Activated CD4-positive, alpha-beta T cell treated with anti-CD3 and anti-CD28 coated beads for 48 hours (primary cell): Measurements from ENCODE around the gene HMCN1.
"Not testable (repeated sequence)": the region's sequence is repeated elsewhere in the genome, so short reads cannot be mapped to it uniquely, and the experiment has no call there.

Source experiments
- DNase-seq: peaks from one replicate; pipeline ENCODE4 v3.0.0-alpha.2; 2020

HMCN1 gene

GRCh38 chr1:185860311-185860710 is 126.1 kb downstream of the HMCN1 start:
- DNase-seq: no peak

GRCh38 chr1:185860859-185861258 is 126.7 kb downstream of the HMCN1 start:
- DNase-seq: no peak

GRCh38 chr1:185861630-185862029 is 127.4 kb downstream of the HMCN1 start:
- DNase-seq: no peak

DNA sequence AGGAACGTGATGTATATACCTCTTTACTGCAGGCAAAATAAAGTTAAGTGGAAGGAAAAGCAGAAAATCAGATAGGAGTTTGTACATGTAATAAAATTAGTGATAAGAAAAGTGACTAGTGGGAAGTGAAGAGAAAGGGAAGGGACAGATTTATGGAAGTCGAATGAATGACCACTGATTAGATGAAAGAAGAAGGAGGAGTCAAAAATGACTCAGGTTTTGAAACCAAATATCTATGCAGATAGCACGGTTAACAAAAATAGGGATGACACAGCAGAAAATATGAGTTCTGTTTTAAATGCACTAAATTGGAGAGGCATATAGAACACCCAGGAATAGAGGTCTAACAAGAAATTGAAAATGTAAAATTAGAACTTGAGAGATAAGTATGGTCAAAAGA is 128.0 kb downstream of the HMCN1 start:
- DNase-seq: no peak

DNA sequence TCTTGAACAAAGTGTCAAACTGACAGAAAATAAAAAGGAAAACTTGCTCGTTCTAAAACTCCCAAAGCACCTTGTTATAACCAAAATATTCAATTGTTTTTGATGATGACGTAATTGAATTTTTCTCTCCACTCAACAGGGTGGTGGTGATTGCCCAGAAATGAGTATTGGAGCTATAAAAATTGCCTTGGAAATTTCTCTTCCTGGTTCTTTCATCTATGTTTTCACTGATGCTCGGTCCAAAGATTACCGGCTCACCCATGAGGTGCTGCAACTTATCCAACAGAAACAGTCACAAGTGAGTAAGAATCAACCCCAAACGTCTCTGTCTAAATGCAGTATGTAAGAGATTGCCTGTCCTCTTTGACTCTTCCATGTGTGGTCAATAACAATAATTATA is 130.1 kb downstream of the HMCN1 start:
- DNase-seq: no peak

- DNase-seq: no peak
Measured at GRCh38 chr1:185864889-185865517, 130.8 kb downstream of the HMCN1 start.

- DNase-seq: no peak
Measured at GRCh38 chr1:185869590-185869989, 135.4 kb downstream of the HMCN1 start.

GRCh38 chr1:185871627-185872150 is 137.5 kb downstream of the HMCN1 start:
- DNase-seq: no peak

DNA sequence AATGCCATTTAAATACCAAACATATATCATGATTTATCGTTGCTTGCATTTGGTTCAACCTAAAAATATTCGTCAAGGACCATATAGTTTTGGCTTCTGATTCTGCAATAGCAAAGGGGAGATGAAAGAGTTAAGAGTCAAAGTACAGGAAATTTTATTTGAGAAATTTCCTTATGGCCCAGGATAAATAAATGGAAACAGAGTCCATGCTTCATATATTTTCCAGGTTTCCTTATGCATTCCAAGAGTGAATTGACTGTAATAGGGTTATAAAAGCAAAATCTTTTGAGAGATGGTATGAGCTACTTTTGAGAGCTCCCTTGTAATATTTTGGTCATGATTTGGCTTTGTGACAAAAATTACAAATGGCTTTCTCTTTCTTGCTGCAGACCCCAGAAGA is 140.1 kb downstream of the HMCN1 start:
- DNase-seq: no peak

DNA sequence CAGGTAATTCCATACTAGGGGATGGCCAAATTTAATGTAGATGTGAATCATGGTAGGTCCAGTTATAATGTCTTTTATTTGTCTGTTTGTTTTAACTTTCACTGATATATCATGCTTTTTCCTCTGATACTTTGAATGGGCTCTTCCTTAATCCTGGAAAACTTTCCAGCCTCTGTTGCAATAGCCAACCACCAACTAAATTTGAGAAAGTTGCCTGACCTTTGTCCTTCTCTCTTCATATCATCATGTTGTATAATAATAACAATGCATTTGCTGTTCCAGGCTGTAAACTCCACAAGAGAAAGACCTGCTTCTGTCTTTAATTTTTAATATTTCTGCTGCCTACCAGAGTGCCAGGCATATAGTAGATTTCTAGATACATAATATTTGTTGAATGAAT is 146.1 kb downstream of the HMCN1 start:
- DNase-seq: no peak

DNA sequence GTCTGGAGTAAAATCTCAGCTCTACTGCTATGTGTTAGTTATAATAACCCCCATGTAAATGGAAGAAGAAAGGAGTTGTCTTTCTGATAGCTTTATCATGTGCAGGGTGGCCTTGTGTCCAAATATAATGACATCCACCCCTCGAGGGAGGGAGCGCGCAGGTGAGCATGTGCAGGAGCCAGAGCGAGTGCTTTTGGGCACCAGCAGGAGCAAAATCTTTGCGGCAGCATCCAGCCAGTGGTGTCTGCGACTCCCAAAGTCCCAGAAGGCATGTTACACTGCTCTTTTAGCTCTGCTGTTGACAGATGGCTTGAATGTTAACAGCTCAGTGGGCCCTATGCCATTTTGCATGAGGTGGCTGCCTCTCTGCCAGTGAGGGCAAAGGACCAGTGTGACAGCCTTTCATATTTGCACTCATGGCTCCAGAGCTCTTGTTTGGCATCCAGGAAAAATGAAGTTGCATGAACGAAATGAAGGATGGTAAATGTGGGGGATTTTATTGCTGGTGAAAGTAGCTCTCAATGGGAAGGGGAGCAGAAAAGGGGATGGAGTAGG is 146.7 kb downstream of the HMCN1 start:
- no peak for DNase-seq

GRCh38 chr1:185886046-185886445 is 151.9 kb downstream of the HMCN1 start:
- DNase-seq: no peak

DNA sequence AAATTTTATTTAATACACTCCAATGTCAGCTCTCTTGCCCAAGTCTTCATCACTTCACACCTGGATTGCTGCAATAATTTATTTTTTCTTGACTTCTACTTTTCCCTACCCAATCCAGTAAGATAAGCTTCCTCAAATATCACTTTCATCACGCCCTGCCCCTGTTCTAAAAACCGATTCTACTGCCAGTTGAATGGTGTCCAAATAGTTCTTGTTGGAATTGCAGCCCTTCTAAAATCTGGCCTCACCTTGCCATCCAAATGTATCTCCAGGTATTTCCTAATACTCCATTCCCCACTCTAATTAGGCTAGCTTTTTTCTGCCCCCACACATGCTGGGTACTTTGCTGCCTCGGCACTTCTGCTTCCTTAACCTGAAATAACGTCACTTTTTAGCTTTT is 152.5 kb downstream of the HMCN1 start:
- no peak for DNase-seq

- not testable (repeated sequence) for DNase-seq
Measured at GRCh38 chr1:185892831-185893403, 158.7 kb downstream of the HMCN1 start.

DNA sequence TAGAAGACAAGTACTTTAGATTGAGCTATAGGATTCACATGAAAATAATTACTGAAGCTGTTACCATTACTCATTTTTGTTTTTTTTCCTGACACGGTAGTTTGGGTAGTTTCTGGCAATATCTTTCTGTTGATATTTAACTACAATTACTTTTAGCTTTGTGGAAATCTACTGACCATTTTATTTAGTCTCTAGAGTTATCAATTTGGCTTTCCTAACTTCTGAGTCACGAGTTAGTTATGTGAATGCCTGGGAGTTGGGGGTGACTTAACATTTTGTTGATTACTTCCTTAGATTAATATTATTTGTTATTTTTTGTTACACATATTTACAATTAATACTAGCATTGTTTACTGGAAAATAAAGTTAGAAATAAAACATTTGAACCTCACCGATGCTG is 160.6 kb downstream of the HMCN1 start:
- no peak for DNase-seq

- DNase-seq: no peak
Measured at GRCh38 chr1:185895208-185895900, 161.2 kb downstream of the HMCN1 start.

DNA sequence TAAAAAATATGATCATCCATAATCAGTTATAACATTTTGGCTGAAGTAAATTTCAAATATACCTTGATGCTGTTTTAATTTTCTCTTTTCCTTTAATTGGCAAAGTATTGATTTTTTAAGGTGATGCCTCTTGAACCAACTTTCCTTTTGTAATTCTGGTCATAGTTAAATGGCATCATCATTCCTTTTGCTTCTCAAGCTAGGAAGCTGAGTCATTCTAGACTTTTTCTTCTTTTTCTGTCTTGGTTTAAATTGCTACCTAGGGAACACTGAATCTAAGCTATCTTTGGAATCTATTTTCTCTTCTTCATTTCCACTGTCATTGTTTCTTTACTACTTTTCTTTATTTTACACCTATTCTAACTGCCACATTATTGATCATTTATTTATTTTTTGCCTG is 162.7 kb downstream of the HMCN1 start:
- DNase-seq: no peak

DNA sequence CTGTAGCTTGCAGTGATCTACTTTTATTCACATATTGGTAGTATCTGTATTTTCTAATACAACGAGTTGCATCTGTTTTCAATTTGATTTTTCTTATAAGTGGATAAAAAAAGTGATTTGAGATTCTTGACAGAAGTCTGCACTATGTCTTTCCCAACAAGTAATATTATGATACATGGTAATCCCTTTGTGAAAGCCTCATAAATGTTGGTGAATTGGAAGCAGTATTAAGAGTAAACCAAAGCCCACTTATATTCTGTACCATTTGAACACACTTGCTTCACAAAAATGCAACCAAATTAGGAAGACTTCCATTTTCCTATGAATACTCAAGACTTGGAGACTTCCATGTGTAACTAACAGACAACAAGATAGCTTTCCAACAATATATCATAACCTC is 172.0 kb downstream of the HMCN1 start:
- DNase-seq: no peak

- DNase-seq: no peak
Measured at GRCh38 chr1:185907246-185907645, 173.1 kb downstream of the HMCN1 start.

DNA sequence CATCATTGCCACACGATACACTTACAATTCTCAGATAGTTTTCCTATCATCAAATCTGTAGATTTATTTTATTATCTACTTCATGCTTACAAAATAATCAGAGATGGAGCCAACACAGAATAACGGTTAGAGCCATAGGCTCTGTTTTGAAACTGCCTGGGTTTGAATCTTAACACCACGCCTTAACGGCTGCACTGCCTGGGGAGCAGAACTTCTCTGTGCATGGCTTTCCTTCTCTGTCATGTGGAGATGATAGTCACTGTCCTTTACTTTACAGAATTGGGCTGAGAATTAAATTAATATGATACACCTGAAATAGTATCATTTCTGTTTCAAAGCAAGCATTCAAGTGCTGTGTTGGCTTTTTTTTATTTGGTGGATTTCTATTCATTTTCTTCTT is 177.8 kb downstream of the HMCN1 start:
- no peak for DNase-seq

DNA sequence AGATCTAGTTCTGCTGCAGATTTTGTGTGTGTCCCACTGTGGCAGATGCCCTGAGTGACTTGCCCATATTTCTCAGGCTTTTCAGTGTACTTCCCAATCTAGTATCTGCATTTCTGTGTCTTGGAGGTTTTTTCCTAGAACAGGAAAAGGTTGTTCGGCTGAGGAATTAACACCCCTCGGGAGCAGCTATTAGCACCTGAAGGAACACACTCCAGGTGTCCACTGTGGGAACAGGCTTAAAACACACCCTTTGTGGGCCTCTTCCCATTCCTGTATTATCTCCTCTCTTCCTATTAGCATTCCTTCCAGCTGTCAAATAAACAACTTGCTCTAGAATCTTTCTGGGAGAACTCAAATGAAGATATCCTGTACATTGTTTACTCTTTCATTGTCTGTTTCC is 178.3 kb downstream of the HMCN1 start:
- no peak for DNase-seq

DNA sequence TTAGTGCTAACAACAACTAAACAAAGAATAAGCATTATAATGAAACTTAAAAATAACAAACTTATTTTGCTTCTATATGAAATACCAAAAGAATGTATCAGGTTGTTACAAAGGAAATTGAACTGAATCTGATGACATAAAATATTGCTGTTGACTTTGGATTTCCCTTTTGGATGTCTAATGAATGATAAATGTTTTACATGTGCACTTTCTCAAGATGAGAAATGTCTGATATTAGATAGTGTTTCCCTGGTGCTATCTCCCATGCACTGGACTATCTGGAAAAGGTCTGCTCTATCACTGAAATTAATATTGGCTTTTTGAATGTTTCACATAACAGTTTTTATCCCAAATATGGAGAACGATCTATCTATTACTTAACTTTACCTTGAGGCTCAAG is 179.9 kb downstream of the HMCN1 start:
- DNase-seq: no peak

GRCh38 chr1:185916861-185917260 is 182.7 kb downstream of the HMCN1 start:
- DNase-seq: no peak

- DNase-seq: no peak
Measured at GRCh38 chr1:185917646-185918045, 183.5 kb downstream of the HMCN1 start.
